GM10248 (cell line): Measurements from ENCODE around the gene AGTRAP.

Experiments used
- CTCF ChIA-PET: fragments of 300-600 bp; sonication (Branson Sonifier 250); formaldehyde crosslinking; extraction: SDS; loops from one replicate; lab custom pipeline; 2021; ENCODE audit warnings: antibody characterized with exemption; lab: Yijun Ruan, JAX
- POLR2A ChIA-PET: fragments of 350-650 bp; sonication (Branson Sonifier 250); formaldehyde crosslinking; extraction: SDS; loops from one replicate; lab custom pipeline; 2020; ENCODE audit warnings: antibody characterized with exemption; lab: Yijun Ruan, JAX
- DNase-seq: peaks from one replicate; pipeline ENCODE4 v3.0.0; 2012; ENCODE audit errors: extremely low spot score
- TF ChIP-seq, protein P1 (sequence below): IDR thresholded peaks from 2 replicates; pipeline ENCODE4 v1.5.1; 2012; ENCODE audit warnings: mild to moderate bottlenecking, low read depth; ENCODE audit errors: extremely low read depth, missing control alignments, control extremely low read depth

Gene AGTRAP

DNA sequence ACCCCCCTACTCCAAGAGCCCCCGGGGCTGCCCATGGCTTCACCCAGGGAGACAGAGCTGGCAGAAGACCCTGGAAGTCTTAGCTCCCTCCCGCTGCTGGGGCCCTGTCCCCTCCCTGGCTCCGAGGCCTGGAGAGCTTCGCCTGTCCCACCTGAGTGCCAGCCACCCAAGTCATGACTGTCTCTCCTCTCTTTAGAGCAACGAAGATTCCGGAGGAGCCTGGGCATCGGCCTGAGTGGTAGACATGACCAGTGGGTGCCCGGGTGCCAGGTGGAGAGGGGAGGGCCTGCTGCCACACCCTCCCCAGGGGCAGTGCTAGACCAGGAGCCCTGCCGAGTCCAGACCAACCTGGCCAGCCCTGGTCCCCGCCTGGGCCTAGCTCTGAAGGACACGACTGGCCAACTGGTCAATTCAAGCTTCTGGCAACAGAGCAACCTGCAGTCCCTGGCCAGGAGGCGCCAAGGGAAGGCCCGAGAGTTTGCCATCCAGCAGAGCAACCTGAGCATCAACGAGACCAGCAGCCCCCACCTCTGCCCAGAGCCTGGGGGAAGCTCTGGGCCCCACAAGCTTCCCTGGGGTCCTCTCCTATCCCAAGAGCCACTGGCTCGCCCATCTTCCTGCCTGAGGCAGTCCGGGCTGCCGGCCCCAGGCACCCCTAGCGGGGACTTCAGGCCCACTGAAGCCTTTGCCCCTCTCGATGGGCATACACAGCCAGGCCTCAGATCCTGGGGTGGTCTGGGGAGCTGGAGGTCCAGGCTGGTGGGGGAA is 29.9 kb downstream of the AGTRAP start:
- TF ChIP-seq, protein P1, sequence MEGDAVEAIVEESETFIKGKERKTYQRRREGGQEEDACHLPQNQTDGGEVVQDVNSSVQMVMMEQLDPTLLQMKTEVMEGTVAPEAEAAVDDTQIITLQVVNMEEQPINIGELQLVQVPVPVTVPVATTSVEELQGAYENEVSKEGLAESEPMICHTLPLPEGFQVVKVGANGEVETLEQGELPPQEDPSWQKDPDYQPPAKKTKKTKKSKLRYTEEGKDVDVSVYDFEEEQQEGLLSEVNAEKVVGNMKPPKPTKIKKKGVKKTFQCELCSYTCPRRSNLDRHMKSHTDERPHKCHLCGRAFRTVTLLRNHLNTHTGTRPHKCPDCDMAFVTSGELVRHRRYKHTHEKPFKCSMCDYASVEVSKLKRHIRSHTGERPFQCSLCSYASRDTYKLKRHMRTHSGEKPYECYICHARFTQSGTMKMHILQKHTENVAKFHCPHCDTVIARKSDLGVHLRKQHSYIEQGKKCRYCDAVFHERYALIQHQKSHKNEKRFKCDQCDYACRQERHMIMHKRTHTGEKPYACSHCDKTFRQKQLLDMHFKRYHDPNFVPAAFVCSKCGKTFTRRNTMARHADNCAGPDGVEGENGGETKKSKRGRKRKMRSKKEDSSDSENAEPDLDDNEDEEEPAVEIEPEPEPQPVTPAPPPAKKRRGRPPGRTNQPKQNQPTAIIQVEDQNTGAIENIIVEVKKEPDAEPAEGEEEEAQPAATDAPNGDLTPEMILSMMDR = no peak
- POLR2A ChIA-PET = interaction anchor here (0.8 kb wide), 1 partner anchor 729 kb away, joined by 4 read pairs; no protein-coding TSS in a partner anchor
- DNase-seq = no peak
- CTCF ChIA-PET = interaction anchor here (1.4 kb wide), 1 partner anchor 19 kb away, joined by 6 read pairs; no protein-coding TSS in a partner anchor

DNA sequence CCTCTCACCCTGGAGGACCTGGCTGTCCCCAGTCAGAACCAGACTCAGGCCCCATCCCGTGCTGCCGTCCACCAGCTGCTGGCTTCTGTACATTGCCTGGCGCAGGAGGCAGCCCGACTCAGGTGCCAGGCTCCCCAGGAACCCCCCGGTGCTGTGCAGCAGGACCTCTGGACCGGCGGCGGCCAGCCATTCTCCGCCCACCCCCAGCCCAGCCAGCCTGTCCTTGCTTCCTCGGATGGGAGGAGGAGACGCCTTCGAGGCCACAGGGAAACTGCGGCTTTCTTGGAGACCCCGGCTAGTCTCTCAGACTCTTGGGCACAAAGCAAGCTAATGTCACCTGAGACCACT is 30.5 kb downstream of the AGTRAP start:
- DNase-seq = no peak
- ChIA-PET POLR2A (no interaction called here), CTCF (no interaction called here)
- TF ChIP-seq, protein P1 = no peak

DNA sequence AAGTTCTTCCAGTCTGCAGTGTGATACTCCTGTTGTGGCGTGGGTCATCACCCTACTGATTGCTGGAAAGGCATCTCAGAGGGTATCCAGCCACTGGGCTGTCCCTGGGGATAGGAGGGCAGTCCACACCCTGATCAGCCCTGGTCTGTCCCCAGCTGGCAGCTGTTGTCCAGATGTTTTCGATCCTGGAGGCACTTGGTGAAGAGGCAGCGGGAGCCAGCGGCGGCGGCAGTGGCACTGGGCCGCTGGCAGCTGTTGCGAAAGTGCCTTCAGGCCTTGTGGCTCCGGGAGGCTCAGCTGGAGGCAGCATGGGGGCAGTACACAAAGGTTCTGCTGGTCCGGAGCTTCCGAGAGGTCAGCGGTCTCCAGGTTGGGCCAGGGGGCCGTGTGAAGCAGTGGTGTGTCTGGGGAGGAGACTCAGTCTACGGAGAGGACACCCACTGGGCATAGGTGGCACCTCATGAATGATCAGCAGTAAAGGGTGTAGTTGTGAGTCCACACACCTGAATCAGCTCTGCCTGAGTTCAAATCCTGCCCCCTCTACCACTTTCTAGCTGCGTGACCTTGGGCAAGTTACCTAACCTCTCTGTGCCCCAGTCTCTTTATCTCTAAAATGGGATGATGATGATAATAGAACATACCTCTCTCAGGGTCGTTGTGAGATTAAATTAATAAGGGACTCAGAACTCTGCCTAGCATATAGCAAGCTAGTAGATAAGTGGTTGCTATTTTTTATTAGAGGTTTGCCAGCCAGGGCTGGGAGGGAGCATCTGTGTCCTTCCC is 32.2 kb downstream of the AGTRAP start:
- TF ChIP-seq, protein P1 = no peak
- POLR2A ChIA-PET = no interaction called here
- DNase-seq = no peak
- CTCF ChIA-PET = no interaction called here

DNA sequence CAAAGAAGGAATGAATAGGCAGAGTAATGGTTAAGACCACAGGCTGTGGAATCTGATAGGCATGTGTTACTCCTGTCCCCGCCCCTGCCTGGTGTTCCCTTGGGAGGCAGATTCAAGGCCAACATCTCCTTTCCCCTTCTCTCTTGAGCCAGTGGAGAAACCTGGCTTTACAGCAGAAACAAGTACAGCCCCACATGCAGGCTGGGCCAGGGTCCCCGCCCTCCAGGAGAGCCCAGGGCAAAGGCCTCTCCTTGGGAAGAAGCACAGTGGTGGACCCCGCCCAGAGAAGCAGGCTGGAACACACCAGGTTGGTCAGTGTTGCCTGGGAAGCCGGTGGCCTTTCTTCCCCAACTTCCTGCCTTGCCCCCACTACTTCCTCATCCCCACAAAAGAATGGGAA is 32.9 kb downstream of the AGTRAP start:
- TF ChIP-seq, protein P1 = no peak
- ChIA-PET CTCF (no interaction called here), POLR2A (interaction anchor here (0.7 kb wide), 1 partner anchor 199 kb away, joined by 4 read pairs; no protein-coding TSS in a partner anchor)
- DNase-seq = no peak

- TF ChIP-seq, protein P1 = no peak
- CTCF ChIA-PET = no interaction called here
- POLR2A ChIA-PET = interaction anchor here (0.7 kb wide), 1 partner anchor 198 kb away, joined by 4 read pairs; no protein-coding TSS in a partner anchor
Measured at GRCh38 chr1:11769274-11769673, 33.3 kb downstream of the AGTRAP start.

DNA sequence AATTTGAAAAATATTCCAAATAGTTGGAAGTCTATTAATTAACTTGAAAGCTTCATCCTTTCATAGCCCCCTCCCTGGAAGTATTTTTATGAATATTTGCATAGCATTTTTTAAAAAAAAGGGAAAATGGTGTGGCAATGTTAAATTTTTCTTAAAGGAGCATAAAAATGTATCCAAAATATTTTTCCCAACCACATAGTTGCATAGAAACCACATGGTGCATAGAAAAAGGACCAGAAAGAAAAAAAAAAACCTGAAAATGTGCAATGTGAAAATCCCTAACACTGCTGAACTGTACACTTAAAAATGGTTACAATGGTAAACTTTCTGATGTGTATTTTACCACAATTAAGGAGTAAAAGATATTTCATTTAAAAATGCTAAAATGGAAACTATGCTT is 34.1 kb downstream of the AGTRAP start:
- no peak for DNase-seq
- CTCF ChIA-PET = no interaction called here
- POLR2A ChIA-PET = no interaction called here
- TF ChIP-seq, protein P1 = no peak

More at GRCh38 chr1:11769274-11769673, 33.3 kb downstream of the AGTRAP start:
- no peak for DNase-seq
